Astrocyte (in vitro differentiated cells and primary cell): ENCODE data around the gene NCK2.

Experiments used
- CTCF ChIP-seq: IDR thresholded peaks from 2 replicates; pipeline ENCODE4 v1.5.1; 2011; ENCODE audit warnings: low read depth, mild to moderate bottlenecking, inconsistent platforms, low read length, moderate library complexity; ENCODE audit not compliant: insufficient read depth
- EZH2 ChIP-seq: IDR thresholded peaks from 2 replicates; pipeline ENCODE4 v1.6.1; 2012; ENCODE audit warnings: mild to moderate bottlenecking, low read length, inconsistent platforms; ENCODE audit not compliant: insufficient read depth

DNA sequence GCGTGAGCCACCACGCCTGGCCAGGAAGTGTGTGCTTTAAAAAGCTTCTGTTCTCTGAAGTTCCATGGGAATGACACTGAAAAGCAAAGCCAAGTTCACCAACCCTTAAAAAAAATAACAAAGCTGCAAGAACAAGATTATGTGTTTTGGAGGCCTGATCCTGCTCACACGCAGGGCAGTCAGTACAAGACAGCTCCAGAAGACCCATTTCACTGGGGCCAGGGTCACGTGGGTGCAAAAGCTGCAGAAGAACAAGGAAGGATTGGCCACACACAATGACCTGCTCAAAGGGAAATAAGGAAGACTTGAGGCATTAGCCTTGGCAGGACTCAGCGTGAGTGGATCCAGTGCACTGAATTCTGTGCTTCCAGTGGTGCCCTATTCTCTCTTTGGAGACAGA, 187.9 kb downstream of the NCK2 start:
- TF ChIP-seq CTCF (no peak), EZH2 (no peak)
